ENCODE results near the gene MRPL40. TPM values are rescaled to one million over a fixed set of nuclear protein-coding genes. Genes with fewer than 3 reads are reported as not detected.

Gene MRPL40
- total and polyA plus RNA-seq, 2 donors (not counting 3 experiments of a cell fraction or from before 2014, with no cell fraction given): 17.5 to 27.4 TPM

- Histone ChIP-seq H3K9me3 (replicated peaks; ENCODE audit: control insufficient read depth, insufficient read depth, low read length) (no peaks in the 10 kb centered on the region), H3K27me3 (ENCODE audit: control insufficient read depth in 2 of 2, insufficient read depth in 2 of 2, low read length in 2 of 2) (no peaks in the 10 kb centered on the region), H3K4me3 (replicated peaks in 1 of 3; ENCODE audit: insufficient read depth in 1 of 3, low read depth in 1 of 3, low read length in 3 of 3) (no peak overlapping the region), H4K20me1 (replicated peaks; ENCODE audit: control insufficient read depth, extremely low read depth, insufficient read depth, low read length) (no peaks in the 10 kb centered on the region), H2AFZ (ENCODE audit: low read depth, low read length) (no peak overlapping the region), H3K27ac (ENCODE audit: insufficient read depth, low read depth, low read length) (no peak overlapping the region), H3K4me2 (ENCODE audit: insufficient read depth, low read length) (no peak overlapping the region), H3K9ac (replicated peaks; ENCODE audit: extremely low read depth, insufficient read depth, low read length) (no peak overlapping the region), H3K9me1 (replicated peaks; ENCODE audit: control insufficient read depth, extremely low read depth, insufficient read depth, low read length) (no peaks in the 10 kb centered on the region), H3K79me2 (ENCODE audit: control insufficient read depth, insufficient read depth, low read length) (peaks cover 25% of the 10 kb centered on the region), H3K4me1 (ENCODE audit: control insufficient read depth, extremely low read depth, insufficient read depth, low read length) (peaks cover 17% of the 10 kb centered on the region), H3K36me3 (ENCODE audit: control insufficient read depth in 2 of 2, extremely low read depth in 1 of 2, insufficient read depth in 2 of 2, low read length in 2 of 2) (peaks cover 5% of the 10 kb centered on the region in 2 experiments)
- POLR2A ChIA-PET: no interaction called here
- DNase-seq (ENCODE audit: low read depth, low spot score) (no peak), FAIRE-seq (no peak)
- BruUV-seq (replicated peaks): no TSS peak
- TF ChIP-seq FOS (IDR thresholded peaks at IDR 0.05; ENCODE audit: borderline replicate concordance, insufficient read depth, low read length) (no peak), POLR2AphosphoS5 (IDR thresholded peaks at IDR 0.05; ENCODE audit: insufficient read depth, low read depth, low read length) (no peak), CTCF (IDR thresholded peaks at IDR 0.05; ENCODE audit: extremely low read depth in 1 of 2, insufficient read depth in 1 of 2, low read depth in 1 of 2, low read length in 2 of 2) (no peak), GATA2 (IDR thresholded peaks at IDR 0.05; ENCODE audit: insufficient read depth, insufficient read length, low read depth, low read length) (no peak), MYC (IDR thresholded peaks at IDR 0.05; ENCODE audit: low read depth, low read length) (no peak), MAX (IDR thresholded peaks at IDR 0.05; ENCODE audit: insufficient read depth, insufficient read length) (no peak), EZH2 (IDR thresholded peaks at IDR 0.05; ENCODE audit: borderline replicate concordance, low read depth, low read length, severe bottlenecking) (no peak), POLR2A (IDR thresholded peaks at IDR 0.05; ENCODE audit: low read depth, low read length) (no peak), JUN (IDR thresholded peaks at IDR 0.05; ENCODE audit: borderline replicate concordance, insufficient read depth, insufficient read length, low read depth) (no peak)
- dilution Hi-C loops (cut with MboI; ENCODE audit: extremely low pct_ligation_motif_present, low sequenced_read_pairs) (no loop called here), intact Hi-C loops (cut with micrococcal nuclease) (no loop called here)
- CTCF ChIA-PET: interaction anchor here (1.4 kb wide), 1 partner anchor 255 kb away, joined by 3 read pairs; no protein-coding TSS in a partner anchor
Measured at GRCh38 chr22:19434401-19434800, 2.1 kb downstream of the MRPL40 start.

Data from endothelial cell of umbilical vein (primary cell).